Measurements from ENCODE around the gene SLC6A20.

The SLC6A20 gene

GRCh38 chr3:45819543-45819942, 23.2 kb upstream of the SLC6A20 start:
- no peak for DNase-seq (ENCODE audit: low read depth in 1 of 2, low spot score in 1 of 2)
- TF ChIP-seq JUND (IDR thresholded peaks at IDR 0.05; ENCODE audit: low read depth): no peak
- in situ Hi-C loops (cut with HindIII; ENCODE audit: low pct_unique_long_range_greater_than_20kb, low sequenced_read_pairs): no loop called here

GRCh38 chr3:45817831-45818522, 21.6 kb upstream of the SLC6A20 start:
- peak; percentile 46; the same call in 1 of the 2 replicates for TF ChIP-seq JUND (IDR thresholded peaks at IDR 0.05; ENCODE audit: low read depth)
- in situ Hi-C loops (cut with HindIII; ENCODE audit: low pct_unique_long_range_greater_than_20kb, low sequenced_read_pairs): no loop called here
- DNase-seq (ENCODE audit: low read depth in 1 of 2, low spot score in 1 of 2): peak in 1 of 2 experiments; percentile 51

- TF ChIP-seq JUND (IDR thresholded peaks at IDR 0.05; ENCODE audit: low read depth): no peak
- in situ Hi-C loops (cut with HindIII; ENCODE audit: low pct_unique_long_range_greater_than_20kb, low sequenced_read_pairs): no loop called here
Measured at GRCh38 chr3:45816544-45816943, 20.2 kb upstream of the SLC6A20 start.

GRCh38 chr3:45814322-45814721, 18.0 kb upstream of the SLC6A20 start:
- DNase-seq (ENCODE audit: low read depth in 1 of 2, low spot score in 1 of 2): no peak
- in situ Hi-C loops (cut with HindIII; ENCODE audit: low pct_unique_long_range_greater_than_20kb, low sequenced_read_pairs): no loop called here
- no peak for TF ChIP-seq JUND (IDR thresholded peaks at IDR 0.05; ENCODE audit: low read depth)

More at GRCh38 chr3:45816544-45816943, 20.2 kb upstream of the SLC6A20 start:
- no peak for DNase-seq (ENCODE audit: low read depth in 1 of 2, low spot score in 1 of 2)

- DNase-seq (ENCODE audit: low read depth in 1 of 2, low spot score in 1 of 2): no peak
- no peak for TF ChIP-seq JUND (IDR thresholded peaks at IDR 0.05; ENCODE audit: low read depth)
- in situ Hi-C loops (cut with HindIII; ENCODE audit: low pct_unique_long_range_greater_than_20kb, low sequenced_read_pairs): no loop called here
Measured at GRCh38 chr3:45807681-45808540, 11.6 kb upstream of the SLC6A20 start.

GRCh38 chr3:45807133-45807532, 10.8 kb upstream of the SLC6A20 start:
- in situ Hi-C loops (cut with HindIII; ENCODE audit: low pct_unique_long_range_greater_than_20kb, low sequenced_read_pairs): no loop called here
- DNase-seq (ENCODE audit: low read depth in 1 of 2, low spot score in 1 of 2): no peak
- TF ChIP-seq JUND (IDR thresholded peaks at IDR 0.05; ENCODE audit: low read depth): no peak

GRCh38 chr3:45806072-45806471, 9.7 kb upstream of the SLC6A20 start:
- in situ Hi-C loops (cut with HindIII; ENCODE audit: low pct_unique_long_range_greater_than_20kb, low sequenced_read_pairs): no loop called here
- TF ChIP-seq JUND (IDR thresholded peaks at IDR 0.05; ENCODE audit: low read depth): no peak
- no peak for DNase-seq (ENCODE audit: low read depth in 1 of 2, low spot score in 1 of 2)

GRCh38 chr3:45803252-45803935, 7.1 kb upstream of the SLC6A20 start:
- TF ChIP-seq JUND (IDR thresholded peaks at IDR 0.05; ENCODE audit: low read depth): no peak
- in situ Hi-C loops (cut with HindIII; ENCODE audit: low pct_unique_long_range_greater_than_20kb, low sequenced_read_pairs): no loop called here
- DNase-seq (ENCODE audit: low read depth in 1 of 2, low spot score in 1 of 2): no peak

GRCh38 chr3:45802146-45802545, 5.8 kb upstream of the SLC6A20 start:
- no peak for TF ChIP-seq JUND (IDR thresholded peaks at IDR 0.05; ENCODE audit: low read depth)
- no peak for DNase-seq (ENCODE audit: low read depth in 1 of 2, low spot score in 1 of 2)
- in situ Hi-C loops (cut with HindIII; ENCODE audit: low pct_unique_long_range_greater_than_20kb, low sequenced_read_pairs): no loop called here

GRCh38 chr3:45800611-45801010, 4.3 kb upstream of the SLC6A20 start:
- DNase-seq (ENCODE audit: low read depth in 1 of 2, low spot score in 1 of 2): no peak
- in situ Hi-C loops (cut with HindIII; ENCODE audit: low pct_unique_long_range_greater_than_20kb, low sequenced_read_pairs): no loop called here
- no peak for TF ChIP-seq JUND (IDR thresholded peaks at IDR 0.05; ENCODE audit: low read depth)

GRCh38 chr3:45799586-45799985, 3.2 kb upstream of the SLC6A20 start:
- in situ Hi-C loops (cut with HindIII; ENCODE audit: low pct_unique_long_range_greater_than_20kb, low sequenced_read_pairs): no loop called here
- DNase-seq (ENCODE audit: low read depth in 1 of 2, low spot score in 1 of 2): no peak
- no peak for TF ChIP-seq JUND (IDR thresholded peaks at IDR 0.05; ENCODE audit: low read depth)

- in situ Hi-C loops (cut with HindIII; ENCODE audit: low pct_unique_long_range_greater_than_20kb, low sequenced_read_pairs): no loop called here
- no peak for DNase-seq (ENCODE audit: low read depth in 1 of 2, low spot score in 1 of 2)
- TF ChIP-seq JUND (IDR thresholded peaks at IDR 0.05; ENCODE audit: low read depth): no peak
Measured at GRCh38 chr3:45798034-45798433, 1.7 kb upstream of the SLC6A20 start.

All from T47D (cell line).